GM18858 (cell line): Measurements from ENCODE around the gene CYP4A11.
"Not testable (repeated sequence)": the region's sequence is repeated elsewhere in the genome, so short reads cannot be mapped to it uniquely, and the experiment has no call there.

ENCODE experiments used
- ATAC-seq: cut with Tn5 transposase; IDR thresholded peaks from one replicate; pipeline ENCODE4 v1.9.1; 2021; ENCODE audit not compliant: unreplicated experiment

CYP4A11 gene, protein sequence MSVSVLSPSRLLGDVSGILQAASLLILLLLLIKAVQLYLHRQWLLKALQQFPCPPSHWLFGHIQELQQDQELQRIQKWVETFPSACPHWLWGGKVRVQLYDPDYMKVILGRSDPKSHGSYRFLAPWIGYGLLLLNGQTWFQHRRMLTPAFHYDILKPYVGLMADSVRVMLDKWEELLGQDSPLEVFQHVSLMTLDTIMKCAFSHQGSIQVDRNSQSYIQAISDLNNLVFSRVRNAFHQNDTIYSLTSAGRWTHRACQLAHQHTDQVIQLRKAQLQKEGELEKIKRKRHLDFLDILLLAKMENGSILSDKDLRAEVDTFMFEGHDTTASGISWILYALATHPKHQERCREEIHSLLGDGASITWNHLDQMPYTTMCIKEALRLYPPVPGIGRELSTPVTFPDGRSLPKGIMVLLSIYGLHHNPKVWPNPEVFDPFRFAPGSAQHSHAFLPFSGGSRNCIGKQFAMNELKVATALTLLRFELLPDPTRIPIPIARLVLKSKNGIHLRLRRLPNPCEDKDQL

DNA sequence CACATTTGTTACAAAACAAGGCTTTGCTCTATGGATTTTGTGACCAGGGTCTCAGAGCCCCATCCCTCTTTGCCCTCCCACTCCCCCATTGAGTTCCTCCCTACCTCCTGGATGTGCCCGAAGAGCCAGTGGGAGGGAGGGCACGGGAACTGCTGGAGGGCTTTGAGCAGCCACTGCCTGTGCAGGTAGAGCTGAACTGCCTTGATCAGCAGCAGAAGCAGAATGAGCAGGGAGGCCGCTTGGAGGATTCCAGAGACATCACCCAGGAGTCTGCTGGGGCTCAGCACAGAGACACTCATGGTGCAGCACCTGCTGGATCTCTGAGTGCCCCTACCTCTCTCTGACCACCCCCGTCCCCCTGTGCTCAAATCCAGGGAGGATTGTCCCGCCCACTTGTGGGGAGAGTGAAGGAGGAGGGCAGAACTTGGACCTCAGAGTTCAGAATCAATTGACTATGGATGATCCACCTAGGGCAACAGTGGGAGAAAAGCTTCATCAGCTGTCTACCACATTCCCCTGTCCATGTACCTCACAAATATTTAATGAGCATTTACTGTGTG lies at the start of gene CYP4A11:
Gene CYP4A11, minus strand, starts transcription at position 342 of the 560 bp plus-strand sequence. Its CDS starts 43 bp downstream, at position 299.
- no peak for ATAC-seq

DNA sequence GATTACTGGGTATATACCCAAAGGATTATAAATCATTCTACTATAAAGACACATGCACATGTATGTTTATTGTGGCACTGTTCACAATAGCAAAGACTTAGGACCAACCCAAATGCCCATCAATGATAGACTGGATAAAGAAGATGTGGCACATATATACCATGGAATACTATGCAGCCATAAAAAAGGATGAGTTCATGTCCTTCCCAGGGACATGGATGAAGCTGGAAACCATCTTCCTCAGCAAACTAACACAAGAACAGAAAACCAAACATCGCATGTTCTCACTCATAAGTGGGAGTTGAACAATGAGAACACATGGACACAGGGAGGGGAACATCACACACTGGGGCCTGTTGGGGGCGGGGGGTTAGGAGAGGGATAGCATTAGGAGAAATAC lies 49.3 kb upstream of the CYP4A11 start:
- not testable (repeated sequence) for ATAC-seq

DNA sequence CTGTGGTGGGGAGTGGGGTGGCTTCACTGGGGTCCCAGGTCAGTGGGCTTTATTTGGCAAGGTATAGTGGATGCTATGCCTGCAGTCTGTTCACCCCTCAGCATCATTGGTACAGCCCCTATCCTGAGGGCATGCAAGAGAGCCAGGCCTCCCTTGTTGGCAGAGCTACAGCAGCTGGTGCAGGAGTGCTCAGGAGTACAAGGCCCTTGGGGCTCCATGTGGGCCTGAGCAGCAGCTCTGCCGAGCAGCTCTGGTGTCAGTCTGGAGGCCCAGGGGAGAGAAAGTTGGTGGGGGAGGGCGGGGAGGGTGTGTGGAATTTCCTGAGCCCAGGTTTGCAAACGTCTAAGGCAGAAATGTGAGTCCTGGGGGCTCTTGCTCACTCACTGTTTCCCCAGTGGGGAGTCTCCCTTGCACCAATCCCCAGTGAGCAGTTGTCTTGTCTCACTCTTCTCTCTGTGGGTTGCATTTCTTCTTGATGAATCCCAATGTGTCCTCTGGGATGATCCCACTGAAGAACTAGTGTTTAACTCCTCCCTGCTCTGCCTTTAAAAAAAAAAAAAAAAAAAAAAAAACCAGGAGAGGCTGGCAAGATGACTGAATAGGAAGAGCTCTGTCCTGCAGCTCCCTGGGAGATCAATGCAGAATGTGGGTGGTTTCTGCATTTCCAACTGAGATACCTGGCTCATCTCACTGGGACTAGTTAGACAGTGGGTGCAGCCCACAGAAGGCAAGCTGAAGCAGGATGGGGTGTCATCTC lies 42.7 kb upstream of the CYP4A11 start:
- ATAC-seq = no peak

DNA sequence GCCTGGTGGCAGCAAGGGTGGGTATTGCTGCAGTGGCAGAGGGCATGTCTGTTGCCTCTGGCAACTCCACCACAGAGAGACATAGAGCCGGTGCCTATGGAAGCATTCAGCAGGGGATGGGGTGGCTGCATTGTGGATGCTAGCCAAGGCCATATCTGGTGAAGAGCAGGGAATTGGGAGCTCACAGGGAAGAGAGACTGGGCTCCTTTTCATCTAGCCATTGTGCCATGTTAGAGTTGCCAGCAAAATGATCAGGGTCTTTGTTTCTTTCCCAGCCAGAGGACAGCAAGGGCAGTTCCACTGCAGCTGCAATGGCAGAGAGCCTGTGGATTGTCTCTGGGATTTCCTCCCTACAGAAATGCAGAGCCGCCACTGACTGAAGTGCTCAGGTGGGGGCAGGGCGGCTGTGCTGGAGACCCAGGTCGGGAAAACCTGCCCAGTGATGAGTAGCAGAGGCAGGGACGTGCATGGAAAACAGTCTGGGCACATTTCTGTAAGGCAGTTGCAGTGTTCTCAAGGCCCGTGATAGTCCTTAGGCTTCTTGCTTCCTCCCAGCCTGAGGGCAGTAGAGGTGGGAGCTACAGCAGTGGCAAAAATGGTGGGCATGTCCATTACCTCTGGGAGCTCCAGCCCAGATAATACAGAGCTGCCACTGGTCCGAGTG lies 42.0 kb upstream of the CYP4A11 start:
- ATAC-seq = no peak

DNA sequence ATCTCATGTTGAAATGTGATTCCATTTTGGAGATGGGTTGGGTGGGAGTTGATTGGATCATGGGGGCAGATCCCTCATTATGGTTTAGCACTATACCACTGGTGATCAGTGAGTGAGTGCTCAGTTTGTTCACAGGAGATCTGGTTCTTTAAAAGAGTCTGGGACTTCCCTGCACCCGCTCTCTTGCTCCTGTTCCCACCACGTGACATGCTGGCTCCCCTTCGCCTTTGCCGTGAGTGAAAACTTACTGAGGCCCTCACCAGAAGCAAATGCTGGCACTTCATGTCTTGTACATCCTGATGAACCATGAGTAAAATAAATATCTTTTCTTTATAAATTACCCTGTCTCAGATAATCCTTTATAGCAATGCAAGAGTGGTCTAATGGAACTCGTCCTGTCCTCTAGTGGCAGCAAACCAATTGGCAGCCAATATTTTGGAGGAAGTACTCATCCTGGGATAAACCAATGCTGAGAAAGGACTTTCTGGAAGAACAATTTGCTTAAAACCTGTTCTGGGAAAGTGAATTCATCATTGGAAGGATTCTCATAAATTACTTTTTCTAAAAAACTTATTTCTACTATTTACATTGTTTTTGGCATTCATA lies 27.8 kb upstream of the CYP4A11 start:
- ATAC-seq = no peak

DNA sequence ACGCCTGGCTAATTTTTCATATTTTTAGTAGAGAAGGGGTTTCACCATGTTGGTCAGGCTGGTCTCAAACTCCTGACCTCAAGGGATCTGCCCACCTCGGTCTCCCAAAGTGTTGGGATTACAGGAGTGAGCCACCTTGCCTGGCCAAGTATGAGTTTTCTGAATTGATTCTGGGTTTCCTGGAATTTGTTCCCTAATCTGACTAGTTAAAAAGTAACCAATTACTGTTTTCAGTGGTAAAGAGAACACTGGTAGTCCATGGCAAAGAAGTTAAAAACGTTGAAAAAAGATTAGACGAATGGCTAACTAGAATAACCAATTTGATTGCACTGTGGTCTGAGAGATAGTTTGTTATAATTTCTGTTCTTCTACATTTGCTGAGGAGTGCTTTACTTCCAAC lies 21.0 kb upstream of the CYP4A11 start:
- ATAC-seq = not testable (repeated sequence)

DNA sequence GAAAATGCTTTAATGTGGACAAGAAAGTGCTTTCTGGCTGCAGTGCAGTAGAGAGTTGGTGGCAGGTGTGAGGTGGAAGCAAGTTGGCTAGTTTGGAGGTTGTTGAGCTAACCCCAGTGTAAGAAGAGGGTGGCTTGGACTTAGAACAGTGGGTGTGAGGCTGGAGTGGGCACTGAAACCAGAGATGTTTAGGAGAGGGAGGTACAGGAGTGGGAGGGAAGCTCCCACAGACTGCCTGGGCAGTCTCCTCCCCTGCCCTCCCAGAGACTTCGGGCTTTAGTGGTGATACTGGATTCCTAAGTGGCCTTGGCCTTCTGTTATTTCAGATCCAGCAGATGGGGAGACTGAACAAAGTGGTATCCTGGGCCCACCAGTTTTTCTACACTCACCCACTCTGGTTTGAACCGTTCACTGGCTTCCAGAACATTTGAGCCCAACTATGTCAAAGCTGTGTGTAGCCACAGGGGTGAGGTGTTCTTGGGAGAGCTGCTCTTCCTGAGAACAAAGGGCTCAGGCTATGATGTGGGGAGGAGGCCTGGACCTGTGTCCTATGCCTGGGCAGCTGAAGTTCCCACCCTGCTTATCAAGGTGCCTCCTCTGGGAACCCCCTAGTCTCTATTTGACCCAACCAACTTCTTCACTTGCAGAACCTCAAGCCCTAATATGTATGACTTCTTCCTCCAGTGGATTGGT lies 19.9 kb upstream of the CYP4A11 start:
- no peak for ATAC-seq

DNA sequence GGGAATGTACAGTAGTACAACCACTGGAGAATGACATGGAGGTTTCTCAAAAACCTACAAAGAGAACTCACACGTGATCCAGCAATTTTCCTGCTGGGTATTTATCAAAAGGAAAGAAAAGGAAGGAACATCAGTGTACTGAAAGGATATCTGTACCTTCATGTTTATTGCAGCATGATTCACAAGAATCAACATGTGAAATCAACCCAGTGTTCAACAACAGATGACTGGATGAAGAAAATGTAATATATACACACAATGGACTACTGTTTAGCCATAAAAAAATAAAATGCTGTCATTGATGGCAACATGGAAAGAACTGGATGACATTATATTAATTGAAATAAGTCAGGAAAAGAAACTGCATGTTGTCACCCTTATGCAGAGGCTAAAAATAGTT lies 19.0 kb upstream of the CYP4A11 start:
- no peak for ATAC-seq

DNA sequence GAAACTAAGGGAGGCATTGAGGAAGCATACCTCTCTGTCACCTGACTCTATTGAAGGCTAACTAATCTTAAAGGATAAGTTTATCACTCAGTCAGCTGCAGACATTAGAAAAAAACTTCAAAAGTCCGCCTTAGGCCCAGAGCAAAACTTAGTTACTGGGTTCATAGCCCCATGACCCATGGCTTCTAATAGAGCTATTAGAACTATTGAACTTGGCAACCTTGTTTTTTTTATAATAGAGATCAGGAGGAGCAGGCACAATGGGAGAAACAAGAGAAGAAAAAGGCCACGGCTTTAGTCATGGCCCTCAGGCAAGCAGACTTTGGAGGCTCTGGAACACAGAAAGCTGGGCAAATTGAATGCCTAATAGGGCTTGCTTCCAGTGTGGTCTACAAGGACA lies 13.8 kb upstream of the CYP4A11 start:
- ATAC-seq = not testable (repeated sequence)

DNA sequence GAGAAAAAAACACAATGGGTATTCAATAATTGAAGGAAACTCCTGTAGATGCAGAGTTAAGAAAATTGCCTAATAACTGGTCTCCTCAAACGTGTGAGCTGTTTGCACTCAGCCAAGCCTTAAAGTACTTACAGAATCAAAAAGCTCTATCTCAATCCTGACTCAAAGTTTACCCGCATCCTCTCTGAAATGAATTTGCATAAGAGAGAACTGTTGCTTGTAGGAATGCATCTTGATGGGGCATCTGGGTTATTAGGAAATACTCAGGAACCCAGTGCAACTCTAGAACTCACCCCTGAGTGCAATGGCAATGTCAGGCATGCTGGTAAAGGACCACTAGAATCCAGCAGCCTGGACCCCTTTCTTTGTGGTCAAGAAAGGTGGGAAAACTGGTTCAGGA lies 12.6 kb upstream of the CYP4A11 start:
- not testable (repeated sequence) for ATAC-seq

DNA sequence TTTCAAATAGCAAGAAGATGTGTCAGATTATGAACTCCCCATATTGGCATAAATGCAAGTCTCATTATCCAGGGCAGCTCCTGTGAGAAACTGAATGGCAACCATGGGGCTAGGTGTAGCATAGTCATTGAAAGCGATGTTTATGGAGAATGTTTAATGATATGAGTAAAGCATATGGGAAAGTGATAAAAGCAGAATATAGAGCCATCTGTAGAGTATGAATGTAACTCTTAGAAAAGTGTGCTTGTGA lies 8.1 kb upstream of the CYP4A11 start:
- not testable (repeated sequence) for ATAC-seq

DNA sequence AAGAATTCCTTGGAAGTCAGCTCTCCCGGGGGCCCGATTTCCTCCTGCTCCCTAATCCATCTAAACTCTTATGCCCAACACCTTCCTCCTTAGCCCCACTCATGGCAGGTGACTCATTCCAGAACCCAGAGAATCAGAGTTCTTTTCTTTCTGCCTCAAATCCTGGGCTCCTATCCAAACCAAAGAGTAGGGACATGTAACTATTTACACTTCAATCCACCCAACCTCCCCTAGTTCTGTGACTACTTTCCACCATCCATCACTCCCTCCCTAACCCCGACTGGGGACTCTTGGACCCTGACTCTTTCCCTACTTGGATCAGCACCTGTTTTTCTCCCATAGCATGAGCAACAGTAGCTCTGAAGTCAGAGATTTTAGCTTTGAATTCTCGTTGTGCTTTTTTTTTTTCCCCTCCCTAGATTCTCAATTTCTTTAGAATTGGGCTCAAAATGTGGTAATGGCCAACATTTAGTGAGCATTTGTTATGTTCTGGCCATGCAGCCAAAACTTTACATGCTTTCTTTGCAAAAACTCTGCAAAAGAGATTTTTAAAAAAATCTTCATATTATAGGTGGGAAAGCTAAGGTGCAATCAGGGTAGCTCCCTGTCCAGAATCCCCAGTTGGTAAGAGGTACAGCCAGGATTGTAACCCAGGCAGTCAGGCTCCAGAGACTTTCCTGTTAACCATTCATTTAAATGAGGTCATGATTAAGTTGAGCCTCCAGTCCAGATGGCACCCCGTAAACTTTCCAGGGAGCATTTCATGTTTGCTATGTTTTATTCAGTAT lies 7.5 kb upstream of the CYP4A11 start:
- ATAC-seq = no peak

DNA sequence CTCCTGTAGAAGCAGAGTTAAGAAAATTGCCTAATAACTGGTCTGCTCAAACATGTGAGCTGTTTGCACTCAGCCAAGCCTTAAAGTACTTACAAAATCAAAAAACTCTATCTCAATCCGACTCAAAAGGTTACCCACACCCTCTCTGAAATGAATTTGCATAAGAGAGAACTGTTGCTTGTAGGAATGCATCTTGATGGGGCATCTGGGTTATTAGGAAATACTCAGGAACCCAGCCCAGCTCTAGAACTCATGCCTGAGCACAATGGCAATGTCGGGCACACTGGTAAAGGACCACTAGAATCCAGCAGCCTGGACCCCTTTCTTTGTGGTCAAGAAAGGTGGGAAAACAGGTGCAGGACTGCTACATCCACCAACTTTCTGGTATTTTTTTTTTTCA lies 6.4 kb upstream of the CYP4A11 start:
- ATAC-seq = not testable (repeated sequence)

DNA sequence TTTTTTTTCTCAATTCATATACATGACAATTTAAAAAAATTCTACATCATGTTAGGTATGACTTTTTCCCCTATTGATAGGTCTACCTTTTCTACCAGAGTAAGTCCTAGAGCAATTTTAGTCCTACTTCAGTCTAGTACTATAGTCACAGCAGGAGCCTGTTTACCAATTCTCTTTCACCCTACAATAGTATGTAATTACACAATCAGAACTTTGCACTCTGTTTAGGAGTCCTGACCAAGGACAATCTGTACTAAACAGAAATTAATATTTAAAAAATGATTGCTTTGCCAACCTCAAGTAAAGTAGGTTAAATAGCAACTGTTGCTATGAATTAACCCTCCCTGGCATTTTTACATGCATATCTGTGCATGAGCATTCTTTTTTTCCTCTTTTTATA lies 810 bp upstream of the CYP4A11 start:
- no peak for ATAC-seq

DNA sequence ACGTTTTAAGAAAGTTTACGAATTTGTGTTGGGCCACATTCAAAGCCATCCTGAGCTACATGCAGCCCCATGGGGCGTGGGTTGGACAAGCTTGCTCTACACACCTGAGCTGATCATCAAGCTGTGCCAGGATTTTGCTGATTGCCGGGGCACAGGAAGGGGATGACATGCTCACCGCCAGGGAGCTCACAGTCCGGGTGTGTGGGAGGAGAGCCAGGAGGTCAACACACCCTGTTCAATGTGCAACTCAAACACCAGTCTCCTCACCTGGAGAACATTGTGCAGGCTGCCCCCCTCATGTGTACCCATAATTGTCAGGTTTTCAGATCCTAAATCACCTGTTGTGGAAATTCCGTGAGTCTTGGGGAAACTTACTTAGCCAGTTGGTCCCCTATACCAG lies 969 bp downstream of the CYP4A11 start:
- no peak for ATAC-seq

DNA sequence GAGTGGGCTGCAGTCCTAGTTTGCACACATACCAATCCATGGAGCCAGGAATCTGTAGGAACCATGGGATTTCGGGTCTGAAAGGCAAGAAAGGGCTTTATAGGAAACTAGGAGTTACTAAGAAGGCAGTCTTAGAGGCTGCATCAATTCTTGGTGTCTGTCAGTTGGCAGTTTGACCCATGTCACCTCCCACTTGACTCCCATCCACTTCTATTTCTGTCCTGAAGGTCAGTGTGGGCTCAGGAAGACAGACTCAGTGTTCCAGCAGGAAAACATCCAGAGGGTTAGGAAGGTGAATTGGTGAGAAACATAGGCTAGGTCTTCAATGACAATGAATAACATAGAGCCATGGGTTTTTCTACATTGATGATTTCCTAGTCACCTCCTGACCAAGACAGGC lies 4.0 kb downstream of the CYP4A11 start:
- no peak for ATAC-seq

DNA sequence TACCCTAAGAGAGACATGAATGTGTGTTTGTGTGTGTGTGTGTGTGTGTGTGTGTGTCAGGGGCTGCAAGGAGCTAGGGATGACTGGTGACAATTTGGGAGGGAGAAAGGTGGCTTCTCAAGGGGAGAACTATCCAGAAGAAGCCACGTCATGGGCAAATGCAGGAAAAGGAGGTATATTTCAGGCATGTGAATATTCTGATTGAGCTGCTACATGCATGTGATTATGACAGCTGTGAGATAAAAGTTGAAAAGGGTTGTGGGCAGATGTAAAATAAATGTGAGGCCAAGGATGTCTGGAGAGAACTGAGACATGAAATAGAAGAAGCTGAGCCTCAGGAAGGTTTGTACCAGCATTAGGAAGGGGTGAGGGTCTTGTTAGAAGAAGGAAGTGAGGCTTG lies 4.5 kb downstream of the CYP4A11 start:
- no peak for ATAC-seq

DNA sequence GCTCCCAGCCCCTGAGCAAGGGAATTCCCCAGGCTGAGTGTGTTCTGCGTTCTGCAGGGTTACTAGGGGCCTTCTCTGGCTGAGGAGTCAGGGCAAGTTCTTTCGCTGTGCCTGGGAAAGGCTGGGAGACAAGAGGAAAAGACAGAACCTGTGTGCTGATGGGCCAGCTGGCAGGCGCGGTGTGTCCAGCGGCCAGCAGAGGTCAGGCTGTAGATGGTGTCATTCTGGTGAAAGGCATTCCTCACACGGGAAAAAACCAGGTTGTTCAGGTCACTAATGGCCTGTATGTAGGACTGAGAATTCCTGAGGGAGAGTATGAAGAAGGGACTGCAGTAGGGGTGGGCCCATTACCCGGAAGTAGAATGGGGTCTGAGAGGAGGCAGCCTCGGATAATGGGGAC lies 6.4 kb downstream of the CYP4A11 start:
- ATAC-seq = not testable (repeated sequence)

DNA sequence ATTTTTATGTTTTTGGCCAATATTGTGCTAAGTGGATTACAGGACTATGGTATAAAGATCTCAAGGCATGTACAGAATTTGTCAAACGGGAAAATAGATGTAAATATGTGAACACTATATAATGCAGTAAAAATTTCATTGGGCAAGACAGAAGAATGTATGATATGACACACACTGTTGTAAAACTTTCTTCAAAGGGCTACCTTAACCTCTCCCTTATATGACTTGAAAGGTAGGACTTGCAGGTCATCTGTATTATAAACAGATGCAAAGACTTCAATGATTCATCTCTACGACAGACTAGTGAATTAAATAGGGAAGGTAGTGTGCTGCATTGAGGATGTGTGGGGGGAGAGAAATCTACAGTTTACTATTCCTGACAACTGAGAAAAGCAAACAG lies 9.3 kb downstream of the CYP4A11 start:
- ATAC-seq = not testable (repeated sequence)

DNA sequence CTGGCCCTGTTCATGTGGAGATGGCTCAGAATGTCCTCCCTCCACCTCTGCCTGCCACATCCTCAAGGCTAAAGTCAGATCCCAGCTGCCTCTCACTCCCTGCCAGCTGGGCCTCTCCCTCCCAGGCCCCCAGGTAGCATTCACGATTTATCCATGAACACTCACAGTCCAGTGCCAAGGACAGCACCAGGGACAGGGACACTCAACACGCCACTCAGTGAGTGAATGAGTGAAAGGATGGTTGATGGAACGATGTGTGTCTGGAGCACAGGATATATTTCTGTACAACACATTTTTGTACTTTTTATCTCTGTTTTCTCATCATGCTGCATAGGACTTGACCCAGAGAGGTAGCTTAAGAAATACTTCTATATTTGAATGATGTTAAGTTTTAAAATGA lies 10.1 kb downstream of the CYP4A11 start:
- no peak for ATAC-seq
